Astrocyte (in vitro differentiated cells and primary cell): ENCODE data around the gene BATF2. TPM values are rescaled to one million over a fixed set of nuclear protein-coding genes. Genes with fewer than 3 reads are reported as not detected.

ENCODE experiments used
- DNase-seq: peaks from one replicate; pipeline ENCODE4 v3.0.0-alpha.2; 2010; ENCODE audit warnings: low read depth
- FAIRE-seq: peaks from 2 replicates; lab custom pipeline; 2011; peaks lifted over from hg19 to GRCh38; lab: Jason Lieb, UNC
- H2AFZ ChIP-seq: 2 replicates; pipeline ENCODE4 v1.6.0; 2012; ENCODE audit warnings: low read depth, low read length, inconsistent platforms
- H3K27ac ChIP-seq: 2 replicates; pipeline ENCODE4 v1.5.1; 2011; ENCODE audit warnings: low read depth, low read length, inconsistent platforms
- H3K27me3 ChIP-seq: 2 replicates; pipeline ENCODE4 v1.6.0; 2011; ENCODE audit warnings: low read length, inconsistent platforms; ENCODE audit not compliant: insufficient read depth
- H3K36me3 ChIP-seq: 2 replicates; pipeline ENCODE4 v1.5.1; 2011; ENCODE audit warnings: low read length, inconsistent platforms; ENCODE audit not compliant: insufficient read depth
- H3K4me1 ChIP-seq: 2 replicates; pipeline ENCODE4 v1.5.1; 2011; ENCODE audit warnings: low read length, inconsistent platforms; ENCODE audit not compliant: insufficient read depth
- H3K4me2 ChIP-seq: 2 replicates; pipeline ENCODE4 v1.6.0; 2012; ENCODE audit warnings: low read length, inconsistent platforms
- H3K4me3 ChIP-seq: 2 replicates; pipeline ENCODE4 v1.5.1; 2011; ENCODE audit warnings: low read depth, mild to moderate bottlenecking, low read length, inconsistent platforms; ENCODE audit not compliant: insufficient read depth
- H3K79me2 ChIP-seq: 2 replicates; pipeline ENCODE4 v1.6.0; 2012; ENCODE audit warnings: mild to moderate bottlenecking, low read length, inconsistent platforms; ENCODE audit not compliant: insufficient read depth
- H3K9ac ChIP-seq: 2 replicates; pipeline ENCODE4 v1.6.0; 2012; ENCODE audit warnings: mild to moderate bottlenecking, low read length, inconsistent platforms
- H3K9me3 ChIP-seq: 2 replicates; pipeline ENCODE4 v1.5.1; 2012; ENCODE audit warnings: low read depth, mild to moderate bottlenecking, low read length, inconsistent platforms; ENCODE audit not compliant: insufficient read depth
- H4K20me1 ChIP-seq: 2 replicates; pipeline ENCODE4 v1.6.0; 2012; ENCODE audit warnings: low read length, inconsistent platforms; ENCODE audit not compliant: insufficient read depth
- H3K27ac Mint-ChIP-seq: one replicate; pipeline ENCODE4 v1.8.0; 2021; ENCODE audit warnings: mild to moderate bottlenecking, mixed read lengths; ENCODE audit not compliant: unreplicated experiment
- H3K27me3 Mint-ChIP-seq: one replicate; pipeline ENCODE4 v1.8.0; 2021; ENCODE audit warnings: low read depth, mixed read lengths; ENCODE audit not compliant: unreplicated experiment
- H3K36me3 Mint-ChIP-seq: one replicate; pipeline ENCODE4 v1.8.0; 2021; ENCODE audit warnings: low read depth, mixed read lengths; ENCODE audit not compliant: unreplicated experiment
- H3K4me1 Mint-ChIP-seq: one replicate; pipeline ENCODE4 v1.8.0; 2021; ENCODE audit warnings: low read depth, mixed read lengths; ENCODE audit not compliant: unreplicated experiment
- H3K4me3 Mint-ChIP-seq: one replicate; pipeline ENCODE4 v1.8.0; 2021; ENCODE audit warnings: mild to moderate bottlenecking, moderate library complexity, mixed read lengths; ENCODE audit not compliant: unreplicated experiment
- H3K9me3 Mint-ChIP-seq: one replicate; pipeline ENCODE4 v1.8.0; 2021; ENCODE audit warnings: mild to moderate bottlenecking, mixed read lengths; ENCODE audit not compliant: unreplicated experiment
- CTCF ChIP-seq: IDR thresholded peaks from 2 replicates; pipeline ENCODE4 v1.5.1; 2011; ENCODE audit warnings: low read depth, mild to moderate bottlenecking, inconsistent platforms, low read length, moderate library complexity; ENCODE audit not compliant: insufficient read depth
- EZH2 ChIP-seq: IDR thresholded peaks from 2 replicates; pipeline ENCODE4 v1.6.1; 2012; ENCODE audit warnings: mild to moderate bottlenecking, low read length, inconsistent platforms; ENCODE audit not compliant: insufficient read depth
- total RNA-seq: library from RNA; stranded (reverse); gene quantifications from 2 replicates; pipeline ENCODE4 v1.2.1, GENCODE V29; 2021

BATF2 gene
- total RNA-seq, 1 donor from 2014 or later: 4.5 TPM

GRCh38 chr11:64960719-64961118, 36.1 kb downstream of the BATF2 start:
- Mint-ChIP-seq H3K36me3 (no peaks in the 10 kb centered on the region), H3K27me3 (peaks cover 9% of the 10 kb centered on the region), H3K9me3 (no peaks in the 10 kb centered on the region), H3K4me1 (no peaks in the 10 kb centered on the region), H3K27ac (no peak overlapping the region), H3K4me3 (no peak overlapping the region)
- H2AFZ ChIP-seq: no peak overlapping the region
- no peaks in the 10 kb centered on the region for H3K79me2 ChIP-seq
- TF ChIP-seq EZH2 (no peak), CTCF (no peak)
- no peak overlapping the region for H3K4me2 ChIP-seq
- H3K27me3 ChIP-seq: peaks cover 4% of the 10 kb centered on the region
- no peaks in the 10 kb centered on the region for H3K4me1 ChIP-seq
- no peaks in the 10 kb centered on the region for H3K9me3 ChIP-seq
- FAIRE-seq: no peak
- H3K27ac ChIP-seq: no peak overlapping the region
- H3K36me3 ChIP-seq: no peaks in the 10 kb centered on the region
- no peak overlapping the region for H3K4me3 ChIP-seq
- no peaks in the 10 kb centered on the region for H4K20me1 ChIP-seq
- no peak overlapping the region for H3K9ac ChIP-seq
- no peak for DNase-seq

GRCh38 chr11:64959498-64959897, 37.3 kb downstream of the BATF2 start:
- H3K36me3 ChIP-seq: no peaks in the 10 kb centered on the region
- no peak overlapping the region for H2AFZ ChIP-seq
- Mint-ChIP-seq H3K36me3 (no peaks in the 10 kb centered on the region), H3K4me1 (no peaks in the 10 kb centered on the region), H3K27me3 (peaks cover 10% of the 10 kb centered on the region), H3K27ac (no peak overlapping the region), H3K4me3 (no peak overlapping the region), H3K9me3 (no peaks in the 10 kb centered on the region)
- H3K9ac ChIP-seq: no peak overlapping the region
- peaks cover 7% of the 10 kb centered on the region for H3K27me3 ChIP-seq
- TF ChIP-seq CTCF (no peak), EZH2 (no peak)
- no peaks in the 10 kb centered on the region for H4K20me1 ChIP-seq
- H3K4me3 ChIP-seq: no peak overlapping the region
- no peak overlapping the region for H3K4me2 ChIP-seq
- H3K79me2 ChIP-seq: no peaks in the 10 kb centered on the region
- FAIRE-seq: no peak
- no peak for DNase-seq
- no peaks in the 10 kb centered on the region for H3K9me3 ChIP-seq
- H3K27ac ChIP-seq: no peak overlapping the region
- H3K4me1 ChIP-seq: no peaks in the 10 kb centered on the region

- Mint-ChIP-seq H3K27ac (no peak overlapping the region), H3K27me3 (peaks cover 17% of the 10 kb centered on the region), H3K4me1 (no peaks in the 10 kb centered on the region), H3K36me3 (no peaks in the 10 kb centered on the region), H3K4me3 (no peak overlapping the region), H3K9me3 (no peaks in the 10 kb centered on the region)
- H3K4me3 ChIP-seq: no peak overlapping the region
- no peaks in the 10 kb centered on the region for H3K79me2 ChIP-seq
- H3K27me3 ChIP-seq: peaks cover 17% of the 10 kb centered on the region
- no peak overlapping the region for H3K4me2 ChIP-seq
- H3K4me1 ChIP-seq: no peaks in the 10 kb centered on the region
- H2AFZ ChIP-seq: no peak overlapping the region
- DNase-seq (no peak), FAIRE-seq (no peak)
- H3K9ac ChIP-seq: no peak overlapping the region
- TF ChIP-seq EZH2 (no peak), CTCF (no peak)
- no peaks in the 10 kb centered on the region for H3K9me3 ChIP-seq
- no peak overlapping the region for H3K27ac ChIP-seq
- H3K36me3 ChIP-seq: no peaks in the 10 kb centered on the region
- no peaks in the 10 kb centered on the region for H4K20me1 ChIP-seq
These were observed 42.6 kb downstream of the BATF2 start for GRCh38 chr11:64954201-64954600.
